ENCODE data around the gene KSR1. TPM values are rescaled to one million over a fixed set of nuclear protein-coding genes. Genes with fewer than 3 reads are reported as not detected.

KSR1 gene
- total and polyA plus RNA-seq, 9 of the 15 experiments (the other 6 are each of a cell fraction or from before 2014, with no cell fraction given): 1.4 to 51.7 (median 18.4) TPM

DNA sequence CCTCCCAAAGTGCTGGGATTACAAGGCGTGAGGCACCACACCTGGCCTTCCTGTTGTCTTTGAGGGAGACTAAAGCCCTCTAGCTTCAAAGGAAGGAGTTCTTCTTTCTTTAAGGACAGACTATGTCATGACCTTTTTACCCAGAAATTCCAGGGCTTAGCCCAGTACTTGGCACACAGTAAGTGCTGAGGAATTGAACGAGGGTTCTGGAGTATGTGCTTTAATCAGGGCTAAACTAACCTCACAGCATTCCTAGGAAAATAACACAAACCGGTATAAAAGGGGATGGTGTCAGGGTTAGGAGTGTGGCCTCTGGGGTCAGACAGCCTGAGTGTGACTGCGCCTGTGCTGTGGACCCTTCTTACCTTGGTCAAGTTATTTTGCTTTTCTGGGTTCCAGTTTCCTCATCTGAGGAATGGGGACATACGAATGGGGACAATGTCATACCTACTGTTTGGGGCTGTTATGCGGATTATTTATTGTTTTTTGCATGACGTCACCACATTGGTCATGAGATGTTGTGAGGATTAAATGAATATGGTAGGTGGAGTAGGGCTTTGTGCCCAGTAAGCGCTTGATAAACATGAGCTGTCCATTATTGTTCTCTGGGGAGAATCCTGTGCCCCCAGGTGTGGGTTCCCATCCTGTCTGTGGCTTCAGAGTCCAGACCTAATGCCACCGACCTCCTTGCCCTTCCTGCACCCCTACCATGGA, 21.9 kb downstream of the KSR1 start:
- 80% methylated on average over 9 of the region's 9 CpGs for WGBS (ENCODE audit: insufficient coverage, low coverage, missing lambda C conversion rate)
- H3K9ac ChIP-seq (ENCODE audit: insufficient read depth in 1 of 2, low read depth in 2 of 2, low read length in 2 of 2): peak overlapping the region in 1 of 2 experiments; percentile 42; a peak in 1 of 4 replicates
- peaks cover 48 to 65% of the 10 kb centered on the region in 2 experiments for H3K4me1 ChIP-seq (replicated peaks in 1 of 2; ENCODE audit: control insufficient read depth in 2 of 2, insufficient read depth in 2 of 2, low read length in 2 of 2)
- ATAC-seq (no peak), FAIRE-seq (no peak), DNase-seq (ENCODE audit: extremely low read depth in 1 of 4, low spot score in 3 of 4) (no peak)
- ChIA-PET CTCF (ENCODE audit: low intra/inter-chr PET ratio) (no interaction called here), POLR2A (interaction anchor here (1.1 to 2.0 kb wide), 3 partner anchors 8 to 12 kb away, joined by 4 to 7 read pairs (median 6); no protein-coding TSS in a partner anchor)
- H3K4me3 ChIP-seq: no peak overlapping the region
- intact Hi-C loops (cut with micrococcal nuclease) (no loop called here), in situ Hi-C loops (cut with MboI) (no loop called here)
- H3K9me3 ChIP-seq (replicated peaks; ENCODE audit: control insufficient read depth, insufficient read depth, low read depth, low read length): no peaks in the 10 kb centered on the region
- TF ChIP-seq HOXB6 (CRISPR knock-in tag; IDR thresholded peaks at IDR 0.05; ENCODE audit: borderline replicate concordance): no peak
- TF ChIP-seq, protein P1, sequence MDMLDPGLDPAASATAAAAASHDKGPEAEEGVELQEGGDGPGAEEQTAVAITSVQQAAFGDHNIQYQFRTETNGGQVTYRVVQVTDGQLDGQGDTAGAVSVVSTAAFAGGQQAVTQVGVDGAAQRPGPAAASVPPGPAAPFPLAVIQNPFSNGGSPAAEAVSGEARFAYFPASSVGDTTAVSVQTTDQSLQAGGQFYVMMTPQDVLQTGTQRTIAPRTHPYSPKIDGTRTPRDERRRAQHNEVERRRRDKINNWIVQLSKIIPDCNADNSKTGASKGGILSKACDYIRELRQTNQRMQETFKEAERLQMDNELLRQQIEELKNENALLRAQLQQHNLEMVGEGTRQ (CRISPR knock-in tag; IDR thresholded peaks at IDR 0.05): no peak
- TF ChIP-seq, protein P2, sequence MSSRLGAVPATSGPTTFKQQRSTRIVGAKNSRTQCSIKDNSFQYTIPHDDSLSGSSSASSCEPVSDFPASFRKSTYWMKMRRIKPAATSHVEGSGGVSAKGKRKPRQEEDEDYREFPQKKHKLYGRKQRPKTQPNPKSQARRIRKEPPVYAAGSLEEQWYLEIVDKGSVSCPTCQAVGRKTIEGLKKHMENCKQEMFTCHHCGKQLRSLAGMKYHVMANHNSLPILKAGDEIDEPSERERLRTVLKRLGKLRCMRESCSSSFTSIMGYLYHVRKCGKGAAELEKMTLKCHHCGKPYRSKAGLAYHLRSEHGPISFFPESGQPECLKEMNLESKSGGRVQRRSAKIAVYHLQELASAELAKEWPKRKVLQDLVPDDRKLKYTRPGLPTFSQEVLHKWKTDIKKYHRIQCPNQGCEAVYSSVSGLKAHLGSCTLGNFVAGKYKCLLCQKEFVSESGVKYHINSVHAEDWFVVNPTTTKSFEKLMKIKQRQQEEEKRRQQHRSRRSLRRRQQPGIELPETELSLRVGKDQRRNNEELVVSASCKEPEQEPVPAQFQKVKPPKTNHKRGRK (tag; IDR thresholded peaks at IDR 0.05): no peak
- TF ChIP-seq, protein P3, sequence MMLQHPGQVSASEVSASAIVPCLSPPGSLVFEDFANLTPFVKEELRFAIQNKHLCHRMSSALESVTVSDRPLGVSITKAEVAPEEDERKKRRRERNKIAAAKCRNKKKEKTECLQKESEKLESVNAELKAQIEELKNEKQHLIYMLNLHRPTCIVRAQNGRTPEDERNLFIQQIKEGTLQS (IDR thresholded peaks at IDR 0.05): peak; percentile 60
- TF ChIP-seq, protein P3 (CRISPR knock-in tag; conservative IDR thresholded peaks at IDR 0.05): no peak
- TF ChIP-seq RBM25 (IDR thresholded peaks at IDR 0.05; ENCODE audit: low read depth, low read length, severe bottlenecking): peak; percentile 7
- TF ChIP-seq ZNF584 (CRISPR knock-in tag; IDR thresholded peaks at IDR 0.05; ENCODE audit: low read depth): no peak
- TF ChIP-seq ZC3H8 (IDR thresholded peaks at IDR 0.05): no peak
- TF ChIP-seq FOXA1 (IDR thresholded peaks at IDR 0.05; ENCODE audit: borderline replicate concordance): no peak
- H3K9me1 ChIP-seq (ENCODE audit: control insufficient read depth, insufficient read depth, low read length): peaks cover 18% of the 10 kb centered on the region
- H3K27ac ChIP-seq (ENCODE audit: extremely low read depth, low read depth, low read length): no peak overlapping the region
- peaks cover 92% of the 10 kb centered on the region for H3K79me2 ChIP-seq (ENCODE audit: control insufficient read depth, insufficient read depth, low read length)
- no TSS peak for BruUV-seq (replicated peaks)
- no peaks in the 10 kb centered on the region for H3K27me3 ChIP-seq (ENCODE audit: control insufficient read depth in 2 of 2, insufficient read depth in 2 of 2, low read length in 2 of 2)
- no peak overlapping the region for H3K4me2 ChIP-seq (ENCODE audit: insufficient read depth, low read length)
- no peak overlapping the region for H2AFZ ChIP-seq (ENCODE audit: low read depth, low read length)
- no peaks in the 10 kb centered on the region; the same call in 2 of the 3 replicates for H3K36me3 ChIP-seq (ENCODE audit: control insufficient read depth, insufficient read depth, low read length)
- peaks cover 4% of the 10 kb centered on the region; the same call in 1 of the 2 replicates for H4K20me1 ChIP-seq (replicated peaks; ENCODE audit: control insufficient read depth, insufficient read depth, low read length)
